ENCODE measurements around the gene SLC6A3.

DNA sequence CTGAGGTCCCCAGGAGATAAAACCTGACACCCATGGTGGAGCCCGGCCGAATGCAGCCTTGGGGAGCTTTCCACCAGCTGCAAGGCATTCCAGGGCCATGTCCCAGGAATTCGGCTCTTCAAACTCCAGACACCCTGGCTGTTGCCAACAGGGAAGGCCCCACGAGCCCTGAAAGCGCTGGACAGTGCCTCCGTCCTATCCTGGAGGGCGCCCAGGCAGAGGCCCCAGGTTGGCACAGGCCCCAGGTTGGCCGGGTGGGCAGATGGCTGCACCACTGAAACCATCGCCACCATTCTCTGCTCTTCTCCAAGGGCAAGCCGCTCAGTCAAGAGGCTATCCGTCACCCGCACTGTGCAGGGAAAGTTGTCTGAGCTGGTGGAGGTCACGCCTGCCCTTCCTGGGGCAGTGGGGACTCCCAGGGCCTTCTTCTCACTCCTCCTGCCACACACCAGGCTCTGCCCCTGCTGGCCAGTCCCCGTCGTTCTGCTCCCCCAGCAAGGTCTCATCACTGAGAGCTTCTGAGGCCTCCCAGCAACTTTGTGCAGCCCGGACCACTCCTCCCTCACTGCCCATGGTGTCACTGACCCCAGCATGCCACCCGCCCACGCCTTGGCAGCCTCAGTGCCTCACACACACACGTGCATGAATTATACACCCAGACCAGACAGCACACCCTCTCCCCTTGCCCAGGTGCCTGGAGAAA is 21.2 kb downstream of the SLC6A3 start:
- no peak for TF ChIP-seq POLR2A (IDR thresholded peaks at IDR 0.05)
- TF ChIP-seq, protein P1, sequence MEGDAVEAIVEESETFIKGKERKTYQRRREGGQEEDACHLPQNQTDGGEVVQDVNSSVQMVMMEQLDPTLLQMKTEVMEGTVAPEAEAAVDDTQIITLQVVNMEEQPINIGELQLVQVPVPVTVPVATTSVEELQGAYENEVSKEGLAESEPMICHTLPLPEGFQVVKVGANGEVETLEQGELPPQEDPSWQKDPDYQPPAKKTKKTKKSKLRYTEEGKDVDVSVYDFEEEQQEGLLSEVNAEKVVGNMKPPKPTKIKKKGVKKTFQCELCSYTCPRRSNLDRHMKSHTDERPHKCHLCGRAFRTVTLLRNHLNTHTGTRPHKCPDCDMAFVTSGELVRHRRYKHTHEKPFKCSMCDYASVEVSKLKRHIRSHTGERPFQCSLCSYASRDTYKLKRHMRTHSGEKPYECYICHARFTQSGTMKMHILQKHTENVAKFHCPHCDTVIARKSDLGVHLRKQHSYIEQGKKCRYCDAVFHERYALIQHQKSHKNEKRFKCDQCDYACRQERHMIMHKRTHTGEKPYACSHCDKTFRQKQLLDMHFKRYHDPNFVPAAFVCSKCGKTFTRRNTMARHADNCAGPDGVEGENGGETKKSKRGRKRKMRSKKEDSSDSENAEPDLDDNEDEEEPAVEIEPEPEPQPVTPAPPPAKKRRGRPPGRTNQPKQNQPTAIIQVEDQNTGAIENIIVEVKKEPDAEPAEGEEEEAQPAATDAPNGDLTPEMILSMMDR (IDR thresholded peaks at IDR 0.05): no peak

Measured in uterus (tissue), 2 donors.